HG02884 (cell line): Measurements from ENCODE around the gene ERC2.
"Not testable (repeated sequence)": the region's sequence is repeated elsewhere in the genome, so short reads cannot be mapped to it uniquely, and the experiment has no call there.

ENCODE experiments used
- ATAC-seq: cut with Tn5 transposase; IDR thresholded peaks from one replicate; pipeline ENCODE4 v1.9.1; 2021; ENCODE audit warnings: mild to moderate bottlenecking, moderate library complexity; ENCODE audit not compliant: unreplicated experiment

Gene ERC2

DNA sequence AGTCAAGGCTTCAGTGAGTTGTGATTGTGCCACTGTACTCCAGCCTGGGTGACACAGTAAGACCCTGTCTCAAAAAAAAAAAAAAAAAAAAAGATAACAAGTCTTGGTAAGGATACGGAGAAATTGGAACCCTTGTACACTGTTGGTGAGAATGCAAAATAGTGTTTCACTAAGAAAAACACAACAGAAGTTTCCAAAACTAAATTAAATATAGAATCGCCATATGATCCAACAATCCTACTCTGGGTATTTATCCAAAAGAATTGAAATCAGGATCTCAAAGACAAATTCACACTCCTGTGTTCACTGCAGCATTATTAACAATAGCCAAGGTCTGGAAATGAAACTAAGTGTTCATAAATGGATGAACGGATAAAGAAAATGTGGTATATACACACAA is 149.4 kb downstream of the ERC2 start:
- no peak for ATAC-seq

DNA sequence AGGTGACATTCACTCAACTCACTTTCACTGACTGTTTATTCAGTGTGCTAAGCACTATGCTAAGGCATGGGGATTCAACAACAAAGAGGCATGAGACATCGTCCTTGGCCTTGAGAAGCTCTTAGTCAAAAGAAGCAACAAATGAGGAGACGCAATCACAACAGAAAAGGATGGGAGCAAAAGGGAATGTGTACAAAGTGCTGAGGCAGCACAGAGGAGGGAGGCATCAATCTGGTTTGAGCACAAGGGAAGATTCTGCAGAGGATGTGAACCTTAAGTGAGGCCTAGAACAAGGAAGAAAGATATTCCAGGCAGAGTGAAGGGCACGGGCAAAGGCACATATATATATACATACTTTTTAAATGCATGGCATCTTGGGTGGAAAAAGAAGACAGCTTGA is 151.3 kb downstream of the ERC2 start:
- ATAC-seq, result no peak

DNA sequence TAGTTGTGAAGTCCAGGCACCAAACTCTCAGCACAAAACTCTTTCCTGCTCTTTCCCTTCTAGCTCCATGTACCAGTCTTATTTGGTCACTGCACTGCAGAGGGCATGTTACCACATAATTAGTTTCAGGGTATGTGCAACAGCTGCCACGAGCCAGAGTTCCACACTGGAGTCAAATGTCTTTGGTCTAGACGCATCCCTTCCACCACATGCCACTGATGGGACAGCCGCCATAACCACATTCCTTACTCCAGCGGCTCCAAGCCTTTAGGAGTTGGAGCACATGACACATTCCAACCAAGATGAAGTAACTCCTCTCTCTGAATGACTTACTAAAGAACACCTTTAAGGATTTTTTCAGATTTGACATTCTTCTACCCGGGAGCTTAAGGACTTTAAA is 153.4 kb downstream of the ERC2 start:
- no peak for ATAC-seq

DNA sequence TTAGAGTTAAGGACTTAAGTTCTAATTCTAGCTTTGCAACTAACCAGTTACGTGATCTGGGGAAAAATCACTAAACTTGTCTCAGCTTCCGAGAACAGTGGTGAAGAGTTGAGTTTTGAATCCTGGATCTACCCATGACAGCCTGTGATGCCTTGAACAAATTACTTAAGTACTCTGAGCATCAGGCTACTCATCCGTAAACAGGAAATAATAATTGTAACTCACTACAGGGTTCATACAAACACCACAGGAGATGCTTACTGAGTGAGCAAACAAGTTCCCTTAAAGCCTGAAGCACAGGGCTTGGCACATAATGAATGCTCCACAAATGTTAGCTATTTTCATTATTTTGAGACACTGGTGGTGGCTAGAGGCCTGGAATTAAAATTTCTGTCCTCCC is 158.8 kb downstream of the ERC2 start:
- no peak for ATAC-seq

DNA sequence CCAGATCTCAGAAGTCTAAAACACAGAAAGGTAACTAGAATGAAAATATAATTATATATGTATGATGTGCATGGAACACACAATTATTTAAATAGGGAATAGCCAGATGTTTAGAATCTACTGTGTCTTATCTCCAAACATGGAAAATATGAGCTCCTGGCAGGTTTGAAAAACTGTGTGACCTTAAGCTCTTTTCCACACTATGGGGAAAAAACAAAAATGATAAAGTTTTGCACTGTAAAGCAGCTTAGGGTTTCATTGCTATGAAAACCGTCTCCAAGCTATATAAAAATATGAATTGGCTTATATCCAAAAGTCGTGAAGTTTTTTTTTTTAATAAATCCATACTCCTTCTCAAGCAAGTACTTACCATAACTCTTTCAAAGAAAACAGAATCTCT is 159.8 kb downstream of the ERC2 start:
- no peak for ATAC-seq

DNA sequence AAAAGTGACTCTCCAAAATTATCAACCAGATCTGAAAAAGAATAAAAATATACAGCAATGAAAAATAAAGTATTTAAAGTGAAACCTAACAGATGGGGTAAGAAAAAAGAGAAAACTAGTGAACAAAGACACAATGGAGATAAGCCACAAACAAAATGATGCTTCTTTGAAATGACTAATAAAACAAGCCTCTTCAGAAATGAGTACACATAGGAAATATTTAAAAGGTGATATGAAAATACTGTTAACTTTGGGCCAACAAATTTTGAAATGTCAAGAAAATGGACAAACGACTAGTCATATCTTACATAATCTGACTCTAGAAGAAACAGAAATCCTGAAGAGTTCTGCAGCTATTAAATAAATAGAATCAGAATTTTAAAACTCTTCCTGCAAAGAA is 164.2 kb downstream of the ERC2 start:
- peak; percentile 34 for ATAC-seq

DNA sequence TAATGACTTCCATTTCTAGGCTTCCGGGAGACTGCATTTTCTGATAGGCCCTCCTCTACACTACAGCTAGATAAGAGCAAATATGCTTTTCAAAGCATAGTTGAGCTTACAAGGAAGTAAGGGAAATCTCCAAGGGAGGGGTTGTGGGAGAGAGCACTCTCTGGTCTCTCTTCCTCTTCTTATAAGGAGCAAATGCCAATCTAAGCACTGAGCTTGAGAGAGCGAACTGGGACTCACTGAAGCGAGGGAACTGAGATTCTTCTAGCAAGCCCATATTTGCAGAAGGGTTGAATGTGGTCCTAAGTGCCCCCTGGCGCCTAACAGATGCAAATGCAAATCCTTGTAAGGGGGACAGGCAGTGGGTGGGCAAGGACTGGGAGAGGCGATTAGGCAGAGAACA is 164.8 kb downstream of the ERC2 start:
- ATAC-seq, result peak; percentile 79

DNA sequence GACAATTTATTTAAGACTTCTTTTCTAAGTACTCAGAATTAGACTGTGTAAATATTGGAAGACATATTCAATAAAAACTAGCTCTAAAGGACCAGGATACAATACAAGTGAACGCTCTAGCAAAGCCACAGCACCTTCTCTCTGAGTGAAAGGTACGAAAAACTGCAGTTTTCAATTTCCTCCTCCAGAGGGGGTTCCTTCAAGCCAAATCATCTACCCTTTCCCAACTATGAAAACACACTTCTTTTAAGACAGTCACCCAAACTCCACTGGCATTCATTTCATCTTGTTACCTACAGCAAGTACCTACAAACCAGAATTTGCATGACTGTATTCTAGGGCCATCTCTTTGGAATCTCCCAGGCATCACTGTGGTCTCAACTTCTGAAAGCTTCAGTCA is 165.8 kb downstream of the ERC2 start:
- no peak for ATAC-seq

DNA sequence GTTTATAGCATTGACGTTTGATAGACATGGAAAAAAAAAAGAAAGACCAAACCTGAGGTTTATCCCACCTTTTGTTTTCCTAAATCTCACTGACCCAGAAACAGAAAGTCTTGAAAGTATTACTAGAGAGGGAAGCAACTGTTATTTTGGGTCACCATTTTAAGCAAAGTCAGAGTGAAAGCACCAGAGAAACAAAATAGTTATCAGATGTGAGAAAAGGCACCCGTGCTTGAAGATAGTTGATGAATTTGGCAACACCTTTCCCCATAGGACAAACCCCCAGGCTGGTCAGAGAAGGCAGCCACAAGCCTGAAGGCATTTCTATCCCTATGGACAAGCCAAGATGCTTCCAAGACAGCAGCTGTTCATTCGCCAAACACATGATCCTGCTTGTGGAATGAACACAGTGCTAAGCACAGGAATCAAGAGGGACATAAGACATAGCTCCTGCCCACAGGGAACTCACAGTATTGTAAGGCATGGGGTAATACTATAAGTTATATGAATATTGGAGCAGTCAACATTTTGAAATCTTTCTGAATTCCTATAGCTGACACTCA is 170.9 kb downstream of the ERC2 start:
- ATAC-seq, result peak; percentile 59

DNA sequence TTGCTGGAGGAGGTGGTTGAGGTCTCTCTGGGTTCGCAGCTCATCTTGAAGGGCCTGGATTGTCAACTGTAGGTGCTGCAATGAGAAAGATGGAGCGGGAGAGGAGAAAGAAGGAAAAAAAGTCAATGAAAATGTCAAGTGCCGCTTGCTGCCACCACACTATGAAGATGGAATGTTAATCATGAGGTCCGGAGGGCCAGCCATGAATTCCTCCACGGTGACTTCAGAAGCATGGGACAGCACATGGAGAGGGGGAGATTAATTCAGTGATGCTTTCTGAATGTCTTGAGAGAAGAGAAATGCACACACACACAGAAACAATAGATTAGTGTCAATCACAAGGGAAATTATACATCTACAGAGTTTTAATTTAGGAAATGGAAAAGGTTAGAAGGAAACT is 171.9 kb downstream of the ERC2 start:
- no peak for ATAC-seq

DNA sequence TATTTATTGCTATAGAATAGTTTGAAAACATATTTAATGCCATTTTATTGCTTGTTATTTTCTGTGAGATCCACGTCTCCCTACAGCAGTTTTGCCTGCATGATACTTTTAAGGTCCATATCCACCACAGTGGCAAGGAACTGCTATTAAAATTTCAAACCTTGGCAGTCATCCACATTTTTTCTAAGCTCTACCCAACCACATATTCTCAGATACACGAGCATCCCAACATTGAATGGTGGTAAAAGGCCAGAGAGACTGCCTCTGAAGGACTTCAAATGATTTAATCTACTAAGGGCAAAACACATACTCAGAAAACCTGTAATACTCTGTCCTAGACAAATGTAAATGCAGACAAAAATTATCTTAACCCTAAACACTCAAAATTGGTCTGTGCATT is 173.1 kb downstream of the ERC2 start:
- no peak for ATAC-seq

DNA sequence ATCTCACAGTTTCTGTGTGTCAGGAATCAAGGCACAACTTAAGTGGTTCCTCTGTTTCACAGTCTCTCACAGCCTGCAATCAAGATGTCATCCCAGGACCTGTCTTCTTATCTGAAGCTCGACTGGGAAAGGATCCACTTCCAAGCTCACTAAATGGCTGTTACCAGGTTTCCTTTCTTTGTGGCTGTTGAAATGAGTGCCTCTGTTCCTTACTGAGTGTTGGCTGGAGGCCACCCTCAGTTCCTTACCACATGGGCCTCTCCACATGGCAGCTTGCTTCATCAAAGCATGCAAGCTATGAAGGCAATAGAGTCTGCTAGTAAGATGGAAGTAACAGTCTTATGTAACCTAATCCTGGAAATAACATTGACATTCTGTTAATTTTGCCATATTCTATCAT is 174.0 kb downstream of the ERC2 start:
- no peak for ATAC-seq

DNA sequence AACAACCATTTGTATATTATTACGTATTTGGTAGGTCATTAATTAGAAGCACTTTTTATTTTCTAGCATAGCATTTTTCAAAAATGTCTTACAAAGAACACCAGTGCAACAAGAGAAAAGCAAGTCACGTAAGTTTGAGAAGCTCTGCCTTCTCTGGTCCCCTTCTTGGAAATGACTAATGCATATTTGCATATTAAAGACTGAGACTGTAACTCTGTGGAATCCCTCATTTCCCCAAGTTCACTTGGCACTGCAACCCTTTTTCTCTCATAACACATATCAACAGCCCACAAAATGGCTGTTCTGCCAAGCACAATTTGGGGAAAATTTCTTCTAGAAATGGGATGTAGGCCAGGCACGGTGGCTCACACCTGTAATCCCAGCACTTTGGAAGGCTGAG is 176.3 kb downstream of the ERC2 start:
- ATAC-seq, result peak; percentile 57

DNA sequence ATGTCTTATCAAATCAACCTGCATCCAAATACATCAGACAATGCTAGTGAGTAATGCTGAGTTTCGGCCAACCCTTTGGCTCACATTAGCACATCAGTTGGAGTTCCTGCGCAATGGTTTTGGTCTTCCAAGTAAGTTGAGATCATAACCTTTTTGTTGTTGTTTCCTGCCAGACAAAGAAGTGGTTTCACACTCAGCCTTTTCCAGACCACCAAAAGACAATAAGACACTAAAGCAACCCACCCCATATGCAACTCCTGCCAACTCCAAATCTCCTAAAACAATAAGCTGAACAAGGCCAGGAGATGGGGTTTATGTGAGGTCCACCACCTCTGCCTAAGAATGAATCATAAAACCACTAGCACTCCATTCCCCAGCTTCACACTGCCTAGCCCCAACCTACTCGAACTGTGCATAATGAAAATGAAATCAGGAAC is 177.0 kb downstream of the ERC2 start:
- peak; percentile 60 for ATAC-seq

DNA sequence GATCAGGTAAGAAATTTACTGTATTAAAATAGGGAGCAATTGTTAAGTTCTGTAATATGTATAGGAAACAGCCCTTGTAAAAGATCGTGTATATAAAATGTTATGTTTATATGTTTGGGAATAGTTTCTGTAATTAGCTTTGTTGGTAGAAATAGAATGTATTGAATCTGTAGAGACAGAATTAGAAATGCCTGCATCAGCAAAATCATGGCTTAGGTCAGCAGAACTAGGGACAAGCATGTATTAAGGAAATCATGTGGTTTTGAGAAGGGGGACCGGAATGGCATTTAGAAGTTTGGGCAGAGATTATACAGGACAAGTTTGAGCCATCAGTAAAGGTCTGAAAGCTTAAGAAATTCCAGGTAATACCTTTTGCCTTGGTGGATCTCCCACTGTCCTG is 177.9 kb downstream of the ERC2 start:
- ATAC-seq, result no peak

DNA sequence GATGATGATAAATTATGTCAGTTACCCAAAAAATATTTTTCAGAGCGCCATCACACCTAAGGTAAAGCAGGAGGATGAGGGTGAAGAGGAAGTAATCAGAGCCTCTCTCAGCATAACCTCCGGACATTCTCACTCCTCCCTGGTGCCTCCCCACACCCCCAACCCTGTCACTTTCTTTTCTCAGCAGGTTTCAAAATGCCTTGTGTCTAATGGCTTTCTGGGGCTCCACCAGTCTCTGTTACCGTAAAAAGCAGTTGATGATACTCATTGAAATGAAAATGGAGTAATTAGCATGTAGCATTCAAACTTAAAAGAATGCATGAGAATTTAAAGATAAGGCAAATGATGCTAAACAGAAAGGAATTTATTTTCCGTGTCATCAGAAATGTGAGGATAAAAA is 180.0 kb downstream of the ERC2 start:
- no peak for ATAC-seq

DNA sequence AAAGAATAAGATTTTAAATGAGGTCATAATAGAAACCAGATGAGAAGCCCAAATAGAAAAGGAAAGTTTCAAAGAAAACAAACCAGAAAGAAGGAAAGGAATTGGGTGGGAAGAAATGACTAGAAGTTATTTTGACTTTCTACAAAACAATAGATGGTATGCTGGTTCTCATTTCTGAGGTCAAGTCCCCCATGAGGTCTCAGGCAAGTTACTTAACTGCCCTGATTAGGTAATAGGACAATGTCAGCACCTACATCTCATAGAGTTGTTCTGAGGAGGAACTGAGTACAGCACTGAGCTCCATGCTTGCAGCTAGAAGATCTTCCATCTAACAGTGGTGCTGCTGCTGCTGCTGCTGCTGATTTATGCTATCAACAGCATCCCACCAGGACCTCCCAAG is 185.9 kb downstream of the ERC2 start:
- no peak for ATAC-seq

DNA sequence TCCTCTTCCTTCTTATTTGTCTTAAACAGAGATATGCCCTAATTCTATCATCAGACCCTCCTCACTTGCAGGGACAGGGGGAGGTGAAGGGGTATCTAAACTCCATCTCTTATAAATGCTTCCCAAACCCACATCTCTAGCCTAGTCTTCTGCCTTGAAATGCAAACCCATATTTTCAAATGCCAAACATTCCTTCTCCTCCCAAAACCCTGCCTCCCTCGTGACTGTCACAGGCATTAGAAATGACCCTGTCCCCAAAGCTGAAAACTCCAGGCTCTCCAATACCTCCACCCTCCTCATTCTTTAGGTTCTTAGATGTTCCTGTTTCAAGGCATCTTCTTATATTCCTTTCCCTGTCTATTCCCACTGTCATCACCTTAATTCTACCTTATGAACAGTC is 191.0 kb downstream of the ERC2 start:
- ATAC-seq, result no peak

DNA sequence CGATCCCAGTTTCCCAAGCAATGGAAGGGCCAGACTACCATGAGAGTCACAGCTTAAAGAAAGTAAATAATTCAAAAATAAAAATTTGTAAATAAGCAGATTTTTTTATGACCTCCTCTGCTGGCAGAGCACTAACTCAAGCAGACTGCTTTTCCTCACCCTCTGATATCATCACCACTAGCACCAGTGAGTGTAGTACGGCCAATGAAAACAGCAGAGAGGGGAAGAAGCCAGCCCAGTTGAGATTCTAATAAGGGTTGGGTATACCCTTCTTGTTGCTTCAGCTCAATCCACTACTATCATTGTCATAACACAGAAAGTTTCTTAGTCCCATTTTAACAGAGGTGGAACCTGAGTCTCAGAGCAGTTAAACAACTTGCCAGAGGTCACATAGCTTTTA is 193.1 kb downstream of the ERC2 start:
- no peak for ATAC-seq

DNA sequence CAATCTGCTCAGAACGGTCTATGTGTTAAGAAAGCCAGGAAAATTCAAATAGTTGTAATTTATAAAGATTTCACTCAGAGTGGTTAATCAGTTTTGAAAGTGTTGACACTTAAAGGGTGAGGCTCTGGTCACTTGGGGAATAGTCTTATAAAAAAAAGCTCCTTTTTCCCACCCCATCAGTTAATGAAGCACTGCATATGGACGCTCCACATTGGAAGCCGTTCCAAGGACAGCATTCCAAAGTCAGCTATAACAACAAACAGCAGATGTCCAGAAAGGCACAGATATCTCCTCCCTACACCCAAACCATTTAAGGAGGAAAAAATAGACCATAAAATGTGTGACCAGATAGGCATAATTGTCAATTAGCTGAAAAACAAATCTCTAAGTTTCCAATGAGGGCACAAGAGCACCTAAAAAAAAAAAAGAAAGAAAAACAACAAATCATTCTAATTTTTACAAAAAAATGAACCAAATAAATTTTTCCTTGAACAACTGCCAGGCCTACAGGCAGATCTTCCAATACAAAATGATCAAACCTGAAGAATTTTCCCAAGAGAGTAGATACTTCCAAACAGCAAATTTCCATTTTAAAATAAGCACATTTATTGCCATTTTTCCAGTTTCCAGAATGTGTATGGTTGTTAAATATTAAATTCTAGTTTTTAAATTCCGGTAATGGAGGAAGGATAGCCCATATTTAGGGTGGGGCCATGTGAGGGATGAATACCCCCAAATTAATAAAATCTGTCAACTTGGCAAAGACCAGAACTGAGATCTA is 198.3 kb downstream of the ERC2 start:
- ATAC-seq, result no peak

DNA sequence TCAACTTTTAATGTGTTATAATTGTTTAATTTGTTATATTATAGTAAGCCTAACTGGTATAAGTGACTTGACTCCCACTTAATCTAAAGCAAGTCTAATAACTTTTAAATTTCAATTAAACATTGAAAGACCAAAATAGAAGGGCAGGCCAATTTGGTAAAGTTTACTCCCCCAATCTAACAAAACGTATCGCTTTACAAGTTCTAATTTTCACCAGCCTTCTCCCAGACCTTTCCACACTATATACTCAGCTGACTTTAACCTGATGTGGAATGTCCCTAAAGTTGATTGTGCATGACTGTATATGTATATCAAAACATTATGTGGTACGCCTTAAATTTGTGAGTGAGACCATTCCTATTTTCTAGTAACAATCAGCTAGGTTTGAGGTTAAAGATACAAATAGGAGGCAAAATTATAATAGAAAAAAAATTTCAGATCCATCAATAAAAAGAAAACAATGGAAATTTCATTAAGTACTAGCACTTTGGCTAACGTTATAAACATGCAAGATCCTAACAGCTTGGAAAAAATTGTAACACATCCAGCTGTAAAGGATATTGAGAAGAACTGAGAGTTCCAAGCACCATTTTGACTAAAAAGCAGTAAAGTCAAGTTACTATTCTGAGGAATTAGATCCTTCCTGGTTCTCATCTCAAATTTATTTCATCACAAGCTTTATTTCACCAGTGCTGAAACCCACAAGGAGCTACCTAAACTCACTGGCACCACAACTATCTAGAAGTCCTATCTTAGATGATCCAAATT is 199.5 kb downstream of the ERC2 start:
- ATAC-seq, result no peak

DNA sequence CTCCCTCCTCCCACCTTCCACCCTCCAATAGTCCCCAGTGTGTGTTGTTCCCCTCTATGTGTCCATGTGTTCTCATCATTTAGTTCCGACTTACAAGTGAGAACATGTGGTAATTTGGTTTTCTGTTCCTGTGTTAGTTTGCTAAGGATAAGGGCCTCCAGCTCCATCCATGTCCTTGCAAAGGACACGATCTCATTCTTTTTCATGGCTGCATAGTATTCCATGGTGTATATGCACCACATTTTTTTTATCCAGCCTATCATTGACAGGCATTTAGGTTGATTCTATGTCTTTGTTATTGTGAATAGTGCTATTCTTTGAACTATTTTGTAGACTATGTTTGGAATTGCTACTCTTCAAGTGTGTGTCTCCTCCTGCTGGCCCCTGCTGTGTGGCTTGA is 206.4 kb downstream of the ERC2 start:
- not testable (repeated sequence) for ATAC-seq
